GM19397 (cell line): ENCODE measurements around the gene EPB41L1.

Experiments
- ATAC-seq: cut with Tn5 transposase; IDR thresholded peaks from one replicate; pipeline ENCODE4 v1.9.1; 2021; ENCODE audit warnings: mild to moderate bottlenecking, moderate library complexity; ENCODE audit not compliant: unreplicated experiment

The EPB41L1 gene

DNA sequence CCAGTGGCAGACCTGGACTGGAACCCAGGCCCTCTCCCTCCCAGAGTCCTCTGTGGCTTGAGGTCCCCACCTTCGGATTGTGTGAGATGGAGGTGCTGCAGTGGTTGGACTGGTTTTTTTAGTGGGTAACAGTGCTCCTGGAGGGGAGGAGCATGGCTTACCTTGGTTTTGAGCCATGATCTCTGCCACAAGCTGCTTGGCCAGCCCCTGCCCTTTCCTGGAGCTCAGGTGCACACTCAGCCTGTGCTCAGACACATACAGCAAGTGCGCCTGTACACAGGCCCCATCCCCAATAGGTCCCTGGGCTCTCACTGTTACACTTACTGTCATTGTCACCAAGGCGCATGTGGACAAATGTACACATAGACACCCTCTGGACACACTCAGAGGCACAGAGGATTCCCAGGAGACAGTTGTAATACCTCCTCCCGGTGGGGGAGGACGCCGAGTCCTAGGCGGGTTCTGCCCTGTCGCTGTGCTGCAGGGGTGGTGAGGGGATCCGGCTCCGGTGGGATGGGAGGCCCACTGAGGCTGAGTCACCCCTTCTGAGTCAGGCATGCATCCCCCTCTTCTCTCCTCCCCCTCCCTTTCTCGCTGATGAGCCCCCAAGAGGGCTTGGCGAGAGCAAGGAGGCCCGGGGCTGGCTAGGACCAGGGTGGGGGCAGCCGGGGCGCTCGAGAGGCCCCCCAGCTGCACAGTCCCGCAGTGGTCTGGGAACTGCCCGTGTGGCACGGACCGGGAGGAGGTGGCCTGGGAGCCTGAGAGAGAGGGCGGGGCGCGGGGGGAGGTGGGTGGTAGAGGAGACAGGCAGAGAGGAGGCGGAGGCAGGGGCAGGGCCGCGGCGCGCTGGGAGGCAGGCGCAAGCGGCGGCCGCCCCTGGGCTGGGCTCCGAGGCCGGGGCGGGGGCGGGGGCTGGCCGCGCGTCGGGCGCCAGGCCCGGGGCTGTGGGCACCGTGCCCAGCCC, 522 bp upstream of the EPB41L1 start:
- no peak for ATAC-seq

DNA sequence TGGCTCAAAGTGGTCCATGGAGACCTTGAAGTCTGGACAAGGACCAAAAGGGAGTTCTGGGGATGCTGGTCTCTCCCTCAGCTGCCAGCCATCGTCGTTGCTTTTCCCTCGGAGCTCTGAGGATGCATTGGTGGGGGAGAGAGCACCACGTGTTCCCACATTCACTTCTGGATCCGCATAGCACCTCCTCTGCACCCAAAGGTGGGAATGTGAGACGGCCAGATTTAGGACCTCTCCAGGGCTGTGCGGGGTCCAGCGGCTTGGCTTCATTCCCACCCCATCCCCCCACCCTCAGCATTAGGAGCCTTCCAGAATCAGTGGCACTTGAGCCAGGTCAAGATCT, 1.1 kb downstream of the EPB41L1 start:
- ATAC-seq: no peak

DNA sequence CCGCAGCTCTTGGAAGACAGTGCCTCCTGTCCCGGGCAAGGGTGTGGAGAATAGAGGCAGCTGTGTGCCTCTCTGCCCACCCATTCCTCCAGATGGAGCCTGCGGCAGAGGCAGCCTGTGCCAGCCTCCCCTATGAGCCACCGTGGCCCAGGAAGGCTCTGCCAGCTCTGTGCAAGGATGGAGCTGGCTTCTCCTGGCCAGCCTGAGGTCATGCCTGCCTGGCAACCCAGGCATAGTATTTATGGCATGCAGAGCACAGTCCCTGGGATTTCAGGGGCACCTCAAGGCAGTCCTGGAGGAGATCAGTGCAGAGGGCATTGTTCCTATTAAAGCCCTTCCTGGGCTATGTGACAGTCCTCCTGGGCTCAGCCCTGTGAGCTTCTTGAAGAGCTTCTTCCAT, 1.5 kb downstream of the EPB41L1 start:
- no peak for ATAC-seq

DNA sequence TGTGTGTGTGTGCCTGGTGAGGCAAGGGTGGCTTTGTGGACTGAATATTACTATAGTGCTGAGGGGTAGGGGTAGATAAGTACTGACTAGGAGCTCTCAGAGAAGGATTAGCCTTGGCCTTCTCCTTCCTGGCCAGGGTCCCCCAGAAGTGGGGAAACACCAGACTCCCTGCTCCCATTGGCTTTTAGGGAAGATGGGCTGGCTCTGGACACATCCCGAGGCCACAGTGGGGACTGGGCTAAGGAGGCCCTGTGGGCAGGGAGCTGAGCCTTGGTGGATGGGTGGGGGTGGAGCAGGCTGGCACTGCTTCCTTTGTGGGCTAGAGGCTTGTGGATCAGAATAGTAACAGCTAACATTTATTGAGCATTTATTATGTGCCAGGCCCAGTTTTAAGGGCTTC, 3.1 kb downstream of the EPB41L1 start:
- ATAC-seq: no peak

DNA sequence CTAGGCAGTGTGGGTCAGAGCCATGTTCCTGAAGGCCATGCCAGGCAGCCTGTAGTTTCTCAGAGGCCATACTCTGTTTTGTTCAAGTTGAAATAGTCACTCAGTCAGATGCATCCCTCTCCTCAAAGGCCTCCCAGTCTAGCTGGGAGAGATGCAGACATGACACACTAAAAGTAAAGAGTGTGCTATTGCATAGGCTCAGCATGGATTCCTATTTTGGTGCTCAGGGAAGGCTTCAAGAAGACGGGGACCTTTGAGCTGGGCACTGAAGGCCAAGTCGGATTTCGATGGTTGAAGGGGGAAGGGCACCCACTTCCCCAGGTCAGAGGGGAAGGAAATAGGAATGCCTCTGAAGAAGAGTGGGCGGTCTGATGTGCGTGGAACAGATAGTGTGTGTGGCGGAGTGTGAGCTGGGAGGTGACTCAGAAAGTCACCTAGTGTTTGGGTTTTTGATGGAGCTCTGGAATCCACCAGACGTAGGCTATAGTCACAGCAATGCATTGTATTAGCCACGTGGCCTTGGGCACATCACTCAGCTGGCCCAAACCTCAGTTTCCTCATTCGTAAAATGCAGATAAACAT, 3.7 kb downstream of the EPB41L1 start:
- no peak for ATAC-seq

DNA sequence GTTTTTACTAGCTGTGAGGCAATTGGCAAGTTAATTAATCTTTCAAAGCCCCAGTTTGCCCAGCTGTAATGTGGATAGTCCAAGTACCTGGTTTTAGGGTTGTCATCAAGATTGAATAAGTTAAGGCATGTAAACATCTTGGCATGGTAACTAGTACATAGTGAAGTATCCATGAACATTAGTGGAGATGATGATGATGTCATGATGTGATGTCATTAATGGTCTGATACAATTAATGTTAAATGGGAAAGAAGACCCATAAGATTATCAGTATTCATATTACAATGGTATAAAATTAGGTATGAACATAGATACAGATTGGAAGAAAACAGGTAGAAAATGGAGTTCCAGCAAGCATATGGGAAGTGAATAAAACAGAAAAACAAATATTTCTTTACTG, 5.3 kb downstream of the EPB41L1 start:
- ATAC-seq: no peak

DNA sequence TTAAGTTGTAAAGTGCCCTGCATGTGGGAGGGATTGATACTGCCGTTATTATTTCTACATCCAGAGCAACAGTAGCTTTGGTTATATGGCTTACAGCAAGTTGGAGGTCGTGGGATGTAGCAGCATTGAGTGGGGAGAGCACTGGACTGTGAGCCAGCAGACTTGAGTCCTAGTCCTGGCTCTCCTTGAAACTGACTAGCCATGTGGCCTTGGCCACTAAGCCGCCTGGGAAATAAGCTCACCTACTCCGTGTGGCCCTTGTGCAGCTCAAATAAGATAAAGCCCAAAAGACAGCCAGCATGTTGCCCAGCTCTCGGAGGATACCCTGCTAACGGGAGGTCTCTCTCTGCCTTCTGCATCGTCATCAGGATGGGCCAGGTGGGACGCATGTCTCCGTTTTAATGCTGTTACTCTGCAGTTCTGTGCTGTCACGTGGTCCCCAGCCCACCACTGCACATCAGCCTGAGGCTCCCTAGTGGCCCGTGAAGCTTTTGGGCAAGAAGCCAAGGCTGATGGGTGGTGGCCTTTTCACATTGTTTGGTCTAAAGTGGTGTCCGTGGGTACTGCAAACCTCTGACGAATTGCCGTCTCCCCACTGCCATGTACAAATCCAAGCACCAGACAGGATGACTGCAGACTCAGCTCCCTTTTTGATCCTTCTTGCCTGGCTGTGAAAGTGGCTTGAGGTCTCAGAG, 7.9 kb downstream of the EPB41L1 start:
- ATAC-seq: no peak

DNA sequence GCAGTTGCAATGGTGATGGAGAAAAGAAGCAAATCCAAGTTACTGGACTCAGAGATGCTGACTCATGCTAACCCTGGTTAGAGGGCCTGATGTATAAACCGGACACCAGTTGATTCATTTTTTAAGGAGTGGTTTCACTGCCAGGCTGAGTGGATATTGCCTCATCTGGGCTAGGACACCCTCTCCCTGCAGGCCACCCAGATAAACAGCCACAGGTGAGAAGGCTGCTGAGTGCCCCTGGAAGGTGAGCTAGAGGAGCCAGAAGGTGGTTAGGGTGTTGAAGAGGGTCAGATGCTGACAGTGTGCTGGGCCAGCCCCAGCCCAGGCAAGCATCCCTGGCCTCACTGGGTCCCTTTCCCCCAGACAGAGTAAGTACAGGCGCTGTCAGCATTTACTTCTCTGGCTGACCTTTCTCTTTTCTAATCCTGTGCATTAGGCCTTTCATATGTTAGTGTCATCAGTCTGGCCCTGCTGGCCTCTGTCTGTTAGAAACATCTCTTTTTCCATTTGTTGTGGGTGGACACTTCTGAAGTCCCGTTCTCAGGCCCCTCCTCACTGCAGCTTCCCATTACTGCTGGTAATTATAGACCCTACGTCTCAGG, 13.5 kb downstream of the EPB41L1 start:
- no peak for ATAC-seq

DNA sequence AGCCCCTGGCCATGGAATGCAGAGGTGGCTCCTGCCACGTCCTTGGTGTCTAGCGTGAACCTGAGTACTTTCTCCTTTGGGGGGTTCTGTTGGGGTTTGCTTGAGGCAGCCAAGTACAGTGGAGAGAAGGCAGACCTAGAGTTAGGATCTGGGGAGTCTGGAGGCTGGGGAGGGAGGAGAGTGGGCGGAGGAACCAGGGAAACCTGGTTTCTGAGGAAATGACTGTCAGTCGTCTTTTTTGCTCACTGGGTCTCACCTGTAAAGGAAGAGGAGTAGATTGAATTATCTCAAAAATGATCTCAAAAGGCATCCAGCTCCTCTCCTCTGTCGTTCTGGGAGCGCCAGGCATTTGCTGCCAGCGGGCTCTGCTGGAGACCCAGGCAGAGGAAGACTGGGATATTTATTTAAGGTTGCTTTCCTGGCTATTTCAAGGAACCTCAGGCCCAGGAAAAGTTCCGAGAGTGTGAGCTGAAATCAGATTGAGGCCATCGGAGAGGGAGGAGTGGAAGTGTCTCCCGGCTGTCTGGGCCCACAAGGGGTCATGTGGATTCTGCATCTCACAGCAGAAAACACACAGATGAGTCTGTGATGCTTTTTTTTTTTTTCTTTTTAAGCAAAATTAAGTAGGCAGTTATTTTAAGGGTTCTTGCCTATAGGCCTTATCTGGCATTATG, 16.1 kb downstream of the EPB41L1 start:
- ATAC-seq: no peak

DNA sequence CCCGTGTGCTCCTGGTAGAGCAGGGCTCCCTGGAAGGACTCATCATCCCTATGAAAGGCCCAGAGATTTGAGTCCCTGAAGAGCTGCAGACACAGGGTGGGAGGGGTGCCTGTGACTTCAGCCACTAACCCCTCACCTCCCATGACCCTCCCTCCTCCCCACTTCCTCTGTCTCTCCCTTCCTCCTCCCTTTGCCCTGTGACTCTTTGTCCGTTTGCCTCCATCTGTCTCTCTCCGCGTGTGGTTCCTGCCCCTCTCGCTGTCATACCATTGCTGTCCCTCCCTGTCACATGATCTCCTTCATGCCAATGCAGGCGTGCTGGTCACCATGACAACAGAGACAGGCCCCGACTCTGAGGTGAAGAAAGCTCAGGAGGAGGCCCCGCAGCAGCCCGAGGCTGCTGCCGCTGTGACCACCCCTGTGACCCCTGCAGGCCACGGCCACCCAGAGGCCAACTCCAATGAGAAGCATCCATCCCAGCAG, 19.0 kb downstream of the EPB41L1 start:
- ATAC-seq: no peak

DNA sequence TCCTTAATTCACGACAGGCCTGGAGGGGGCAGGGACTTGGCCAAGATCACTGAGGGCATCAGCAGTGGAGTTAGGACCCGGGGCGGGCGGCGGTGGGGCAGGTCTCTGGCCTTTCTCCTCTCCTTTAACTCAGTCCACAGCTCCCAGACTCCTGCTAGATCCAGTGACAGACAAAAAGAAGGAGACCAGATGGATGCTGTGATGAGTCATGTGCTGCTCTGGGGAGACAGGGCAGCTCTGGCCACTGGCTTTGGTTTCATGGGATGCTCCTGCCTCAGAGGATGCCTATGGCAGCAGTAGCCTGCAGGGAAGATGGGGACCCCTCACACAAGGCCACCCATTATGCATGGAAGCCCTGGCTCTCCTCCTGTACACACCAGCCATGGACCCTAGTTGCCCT, 20.5 kb downstream of the EPB41L1 start:
- no peak for ATAC-seq

DNA sequence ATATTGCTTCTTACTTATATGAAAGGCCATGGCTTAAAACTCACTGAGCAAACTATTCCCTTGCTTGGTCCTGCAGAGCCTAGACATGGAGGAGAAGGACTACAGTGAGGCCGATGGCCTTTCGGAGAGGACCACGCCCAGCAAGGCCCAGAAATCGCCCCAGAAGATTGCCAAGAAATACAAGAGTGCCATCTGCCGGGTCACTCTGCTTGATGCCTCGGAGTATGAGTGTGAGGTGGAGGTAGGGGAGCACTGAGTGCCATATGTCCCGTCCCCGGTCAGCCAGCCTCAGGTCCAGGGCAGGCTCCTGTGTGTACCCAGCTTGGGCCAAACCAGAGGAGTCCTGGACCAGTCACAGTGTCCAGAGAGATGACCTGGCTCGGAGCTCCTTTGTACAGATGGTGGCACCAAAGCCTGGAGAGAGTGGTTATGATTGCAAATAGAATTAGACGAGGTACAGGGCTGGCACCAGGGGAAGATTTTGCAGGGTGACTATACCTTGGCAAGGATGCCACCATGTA, 21.0 kb downstream of the EPB41L1 start:
- ATAC-seq: no peak

DNA sequence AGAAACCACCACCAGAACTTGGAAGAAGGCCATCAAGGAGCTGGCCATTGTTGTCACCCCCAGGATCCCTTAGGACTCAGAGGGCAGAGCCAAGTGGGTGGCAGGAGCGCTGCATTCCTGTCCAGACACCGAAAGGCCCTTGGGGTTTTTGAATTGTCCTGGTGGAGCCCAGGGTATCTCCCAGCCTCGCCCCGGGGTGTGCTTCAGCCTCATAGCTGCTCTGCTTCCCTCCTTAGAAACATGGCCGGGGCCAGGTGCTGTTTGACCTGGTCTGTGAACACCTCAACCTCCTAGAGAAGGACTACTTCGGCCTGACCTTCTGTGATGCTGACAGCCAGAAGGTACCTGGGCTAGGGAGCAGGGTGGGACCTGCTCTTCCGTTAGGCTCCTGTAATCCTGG, 23.2 kb downstream of the EPB41L1 start:
- no peak for ATAC-seq

DNA sequence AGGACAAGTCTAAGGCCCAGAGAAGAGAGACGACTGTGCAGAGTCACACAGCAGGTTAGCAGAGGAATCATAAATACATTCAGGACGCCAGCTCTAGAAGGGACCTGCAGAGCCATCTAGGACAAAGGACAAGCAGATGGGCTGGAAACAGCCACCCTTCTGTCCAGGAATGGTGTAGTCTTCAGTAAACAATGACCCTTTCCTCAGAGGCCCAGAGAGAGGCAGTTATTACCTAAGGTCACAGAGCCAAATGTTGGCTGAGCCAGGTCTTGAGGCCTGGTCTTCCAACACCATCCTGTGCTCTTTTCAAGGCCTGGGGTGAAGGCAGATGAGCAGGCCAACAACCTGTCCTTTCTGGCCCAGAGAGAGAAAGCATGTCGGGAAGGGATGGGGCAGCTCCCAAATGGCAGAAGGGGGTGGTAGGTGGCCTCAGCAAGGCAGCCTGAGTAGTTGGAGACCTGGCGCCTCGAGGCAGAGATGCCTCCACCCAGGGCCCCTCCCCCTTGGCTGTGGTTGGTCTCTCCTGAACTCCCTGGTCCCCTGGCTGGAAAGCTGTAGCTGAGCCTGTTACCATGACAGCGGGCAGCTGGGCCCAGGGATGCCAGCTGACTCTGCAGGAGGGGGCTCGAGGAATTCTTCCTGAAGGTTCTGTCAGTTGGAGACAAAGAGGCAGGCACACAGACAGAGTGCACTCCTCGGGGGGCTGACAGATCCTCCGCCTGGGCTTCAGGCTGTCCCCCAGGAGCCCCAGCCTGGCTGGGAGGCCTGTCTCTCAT, 24.8 kb downstream of the EPB41L1 start:
- ATAC-seq: no peak

DNA sequence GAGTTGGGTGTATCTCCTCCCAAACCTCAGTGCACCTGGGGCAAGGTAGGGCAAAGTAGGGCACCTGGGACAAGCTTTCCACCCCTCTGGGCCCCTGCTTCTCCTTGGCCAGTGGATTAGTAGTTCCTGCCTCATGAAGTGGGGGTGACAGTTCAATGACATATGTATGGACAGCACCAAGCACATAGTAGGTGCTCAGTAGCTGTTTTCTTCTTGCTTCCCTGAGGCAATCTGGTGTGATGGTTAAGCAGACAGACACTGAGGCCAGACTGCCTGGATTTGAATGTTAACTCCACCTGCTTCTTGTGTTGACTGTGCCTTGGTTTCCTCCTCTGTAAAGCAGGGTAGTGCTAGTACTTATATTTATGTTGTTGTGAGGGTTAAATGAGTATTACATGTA, 25.8 kb downstream of the EPB41L1 start:
- no peak for ATAC-seq

DNA sequence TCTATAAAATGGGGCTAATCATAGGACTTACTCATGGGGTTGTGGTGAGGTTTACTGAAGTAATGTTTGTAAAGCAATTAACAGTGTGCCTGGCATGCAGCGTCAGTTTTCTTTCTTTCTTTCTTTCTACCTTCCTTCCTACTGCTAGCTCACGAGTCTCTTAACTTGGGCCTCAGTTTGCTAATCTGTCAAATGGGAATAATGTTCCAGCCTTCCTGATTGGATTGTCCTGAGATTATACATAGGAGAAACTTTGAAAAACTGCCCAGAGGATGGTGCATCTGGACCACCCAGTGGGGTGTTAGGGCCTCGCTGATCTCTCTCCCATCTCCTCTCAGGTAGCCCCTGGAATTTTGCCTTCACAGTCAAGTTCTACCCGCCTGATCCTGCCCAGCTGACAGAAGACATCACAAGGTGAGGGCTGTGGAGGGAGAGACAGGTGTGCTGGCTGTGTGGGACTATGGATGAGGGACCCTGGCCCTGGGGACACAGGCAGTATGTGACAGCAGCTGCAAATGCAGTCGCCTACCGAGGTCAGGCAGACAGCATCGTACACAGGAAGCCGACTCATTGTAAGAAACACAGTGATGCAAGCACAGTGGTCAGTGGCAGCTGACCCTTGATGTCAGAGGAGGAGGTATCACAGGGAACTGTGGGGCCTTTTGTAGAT, 27.5 kb downstream of the EPB41L1 start:
- no peak for ATAC-seq

DNA sequence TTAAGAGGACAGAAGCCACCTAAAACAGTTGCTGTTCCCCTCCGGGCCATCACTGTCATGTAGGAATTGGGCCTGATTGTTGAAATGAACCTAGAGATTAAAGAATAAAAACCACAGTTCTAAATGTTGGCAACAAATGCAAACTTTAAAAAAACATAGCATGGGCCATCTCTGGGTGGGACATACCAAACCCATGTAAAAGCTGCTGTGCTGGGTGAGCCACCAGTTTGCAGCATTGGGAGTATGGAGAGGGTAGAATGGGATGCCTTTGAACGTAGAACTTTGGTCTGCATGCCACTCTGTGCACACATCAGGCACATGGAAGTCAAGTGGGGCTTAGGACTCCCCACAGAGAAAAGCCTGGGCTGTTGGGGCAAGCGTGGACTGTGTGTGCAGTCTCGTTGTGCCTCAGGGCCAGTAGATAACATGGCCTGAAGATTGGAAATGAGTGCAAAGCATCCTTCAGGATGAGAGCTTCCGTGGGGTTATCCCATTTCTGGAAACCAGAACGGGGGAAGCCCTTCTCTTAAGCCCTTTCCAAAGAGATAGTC, 28.1 kb downstream of the EPB41L1 start:
- ATAC-seq: no peak

DNA sequence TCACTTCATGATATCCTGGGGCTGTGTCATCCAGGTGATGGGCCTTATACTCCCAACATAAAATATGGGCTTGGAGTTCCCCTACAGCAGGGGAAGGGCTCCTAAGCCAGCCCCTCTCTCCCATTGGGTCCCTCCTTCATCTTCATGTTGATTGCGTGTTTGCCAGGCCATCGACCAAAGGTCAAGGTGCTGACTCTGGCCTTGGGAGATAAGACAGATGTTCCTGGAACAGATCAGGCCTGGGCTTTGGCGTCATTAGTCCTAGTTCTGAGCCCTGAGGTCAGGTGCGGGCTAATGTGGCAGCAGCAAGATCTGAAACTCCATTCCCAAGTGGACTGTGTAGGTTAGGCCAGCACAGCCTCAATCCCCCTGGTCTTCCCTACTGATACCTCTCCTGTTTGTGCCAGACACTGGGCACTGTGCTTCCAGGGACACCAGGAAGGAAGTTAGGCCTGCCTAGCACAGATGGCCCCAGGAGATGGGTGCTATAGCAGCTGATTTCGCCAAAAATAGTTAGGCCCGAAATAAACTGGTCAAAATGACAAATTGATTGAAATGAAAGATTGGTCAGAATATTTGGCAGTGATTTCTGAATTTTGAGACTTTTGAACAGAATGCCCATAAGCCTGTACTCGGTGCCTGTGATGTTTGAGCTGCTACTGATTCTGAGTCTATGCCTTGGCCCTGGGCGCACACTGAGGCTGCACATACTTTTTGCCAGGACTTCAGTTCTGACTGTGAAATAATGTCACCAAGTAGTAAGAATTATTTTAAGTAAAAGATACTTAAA, 28.8 kb downstream of the EPB41L1 start:
- ATAC-seq: no peak
